HG03354 (cell line): ENCODE data around the gene CREB3L2.
"Not testable (repeated sequence)": the region's sequence is repeated elsewhere in the genome, so short reads cannot be mapped to it uniquely, and the experiment has no call there.

Source experiments
- ATAC-seq: cut with Tn5 transposase; IDR thresholded peaks from one replicate; pipeline ENCODE4 v1.9.1; 2021; ENCODE audit warnings: mild to moderate bottlenecking; ENCODE audit not compliant: unreplicated experiment, poor library complexity, severe bottlenecking

Gene CREB3L2

GRCh38 chr7:137831555-137831954 lies 170.3 kb downstream of the CREB3L2 start:
- ATAC-seq: not testable (repeated sequence)

GRCh38 chr7:137829337-137829992 lies 172.4 kb downstream of the CREB3L2 start:
- no peak for ATAC-seq

DNA sequence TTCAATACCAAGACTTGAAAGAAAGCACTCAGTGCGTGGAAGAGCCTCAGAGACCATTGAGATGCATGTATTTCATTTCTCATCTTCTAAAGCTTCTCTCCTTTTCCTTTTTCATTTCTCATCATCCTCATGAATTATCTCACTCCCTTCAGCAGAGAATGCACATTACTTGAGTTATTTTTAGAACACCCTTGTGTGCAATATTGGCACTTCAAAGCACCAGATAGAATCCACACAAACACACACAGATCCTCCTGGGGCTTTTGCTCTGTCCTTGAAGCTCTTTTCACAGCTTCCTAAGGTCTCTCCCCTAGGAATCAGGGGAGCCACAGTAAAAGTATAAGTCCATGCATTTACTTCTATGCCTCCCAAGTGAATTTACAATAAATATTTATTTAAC lies 173.4 kb downstream of the CREB3L2 start:
- ATAC-seq: no peak

DNA sequence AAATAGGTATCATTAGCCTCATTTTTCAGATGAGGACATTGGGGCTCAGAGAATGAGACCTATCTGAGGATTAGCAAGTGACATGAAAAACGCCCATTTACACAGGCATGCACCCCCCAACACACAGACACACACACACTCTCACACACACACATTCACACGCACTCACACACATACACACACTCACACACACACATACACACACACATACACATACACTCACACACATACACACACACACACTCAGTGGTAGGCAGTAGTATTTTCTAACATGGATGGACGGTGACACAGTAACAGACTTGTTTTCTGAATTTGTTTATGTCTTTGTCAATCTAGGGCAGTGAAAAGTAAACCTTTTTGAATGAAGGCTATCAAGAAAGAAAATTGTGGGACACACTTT lies 176.4 kb downstream of the CREB3L2 start:
- ATAC-seq: no peak
